Measurements from ENCODE around the gene HELB.

The HELB gene

DNA sequence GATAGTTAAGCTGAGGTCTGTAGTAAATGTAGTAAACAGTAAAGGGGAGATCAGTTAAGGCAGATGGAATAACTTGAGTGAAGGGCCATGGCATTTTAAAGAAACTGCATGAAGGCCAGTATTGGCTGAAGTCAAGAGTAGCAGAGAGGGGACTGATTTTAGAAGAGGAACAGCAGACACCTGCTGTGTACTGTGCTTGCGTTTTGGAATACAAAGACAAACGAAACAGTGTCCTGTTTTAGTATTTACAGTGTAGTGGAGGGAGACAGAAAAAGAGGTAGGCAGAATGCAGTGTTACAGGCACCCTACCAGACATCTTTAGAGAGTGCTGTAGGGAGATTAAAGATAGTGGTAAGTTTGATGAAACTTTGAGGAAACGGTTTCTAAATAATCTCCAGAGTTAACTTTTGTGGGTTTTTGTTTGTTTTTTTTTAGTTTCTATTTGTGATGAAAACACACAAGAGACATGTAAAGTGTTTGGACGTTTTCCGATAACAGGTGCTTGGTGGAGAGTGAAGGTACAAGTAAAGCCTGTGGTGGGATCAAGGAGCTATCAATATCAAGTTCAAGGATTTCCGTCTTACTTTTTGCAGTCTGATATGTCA is 2.1 kb downstream of the HELB start:
- no peak for DNase-seq

DNA sequence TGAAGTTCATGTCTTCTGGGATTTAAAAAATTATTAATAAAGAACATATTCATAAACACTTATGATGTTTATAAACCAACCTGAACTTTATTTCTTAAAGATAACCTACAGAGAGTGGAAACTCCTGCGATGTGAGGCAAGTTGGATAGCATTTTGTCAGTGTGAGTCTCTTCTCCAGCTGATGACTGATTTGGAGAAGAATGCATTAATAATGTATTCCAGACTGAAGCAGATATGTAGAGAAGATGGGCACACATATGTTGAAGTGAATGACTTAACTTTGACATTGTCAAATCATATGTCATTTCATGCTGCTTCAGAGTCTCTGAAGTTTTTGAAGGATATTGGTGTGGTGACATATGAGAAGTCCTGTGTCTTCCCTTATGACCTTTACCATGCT is 7.3 kb downstream of the HELB start:
- no peak for DNase-seq

DNA sequence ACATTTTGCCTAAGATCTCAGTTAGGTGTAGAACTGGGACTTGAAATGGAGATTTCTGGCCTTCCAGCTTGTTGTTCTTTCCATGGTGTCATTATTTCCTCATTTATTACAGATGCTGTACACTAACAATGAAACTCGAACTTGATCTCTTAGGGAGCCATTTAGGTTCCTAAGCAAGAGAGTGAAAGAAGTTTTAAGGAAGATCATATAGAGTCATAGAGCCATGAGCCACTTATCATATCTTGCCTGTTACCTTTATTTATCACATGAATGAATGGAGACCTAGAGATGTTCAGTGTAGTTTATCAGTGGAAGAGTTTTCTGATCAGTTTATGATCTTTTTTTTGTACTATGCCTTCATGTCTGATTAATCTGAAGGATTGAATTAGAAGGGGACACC is 9.9 kb downstream of the HELB start:
- DNase-seq: no peak

DNA sequence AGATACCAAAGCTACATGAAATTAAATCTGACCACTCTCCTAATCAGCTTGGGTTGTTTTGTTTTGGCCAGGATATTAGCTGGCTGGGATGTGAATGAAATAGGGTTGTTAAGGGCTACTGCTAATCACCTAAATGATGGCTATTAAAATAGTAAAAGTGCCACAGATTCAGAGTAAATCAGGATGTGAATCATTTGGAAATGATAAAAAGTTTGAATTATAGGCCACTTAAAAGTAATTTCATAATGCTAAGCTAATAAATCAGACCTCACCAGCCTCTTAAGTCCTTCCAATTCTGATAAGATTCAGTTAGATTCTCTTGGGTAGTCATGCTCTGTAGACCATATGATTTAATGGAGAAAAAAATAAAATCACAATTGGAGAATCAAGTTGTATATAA is 12.0 kb downstream of the HELB start:
- DNase-seq: no peak

DNA sequence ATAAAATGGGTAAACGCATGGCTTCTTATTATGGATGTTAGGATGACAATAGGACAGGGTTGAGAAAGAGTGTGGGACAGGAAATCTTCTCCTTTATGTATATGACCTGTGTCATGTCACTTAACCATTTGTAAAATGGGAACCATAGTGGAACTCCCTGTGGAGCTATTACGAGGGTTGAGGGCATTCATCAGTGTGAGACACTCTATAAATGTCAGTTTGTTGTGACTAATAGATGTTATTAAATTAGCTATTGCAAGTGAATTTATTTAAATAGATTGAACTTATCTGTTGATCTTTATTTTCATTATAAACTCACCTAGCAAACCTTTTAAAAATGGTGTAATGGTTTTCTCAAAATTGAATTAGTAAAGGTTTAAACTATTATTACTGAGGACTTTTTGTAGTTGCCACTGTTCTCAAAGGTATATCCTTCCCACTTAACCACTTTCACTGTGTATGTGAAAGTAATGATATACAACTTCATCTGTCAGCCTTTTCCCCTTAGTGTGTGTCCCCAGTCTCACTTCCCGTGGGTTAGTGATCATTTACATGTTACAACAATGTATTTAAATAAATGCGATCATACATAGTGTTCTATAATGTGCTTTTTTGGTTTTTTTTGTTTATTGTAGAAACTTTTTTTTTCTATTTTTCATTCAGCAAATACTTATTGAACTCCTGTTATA is 17.1 kb downstream of the HELB start:
- no peak for DNase-seq

DNA sequence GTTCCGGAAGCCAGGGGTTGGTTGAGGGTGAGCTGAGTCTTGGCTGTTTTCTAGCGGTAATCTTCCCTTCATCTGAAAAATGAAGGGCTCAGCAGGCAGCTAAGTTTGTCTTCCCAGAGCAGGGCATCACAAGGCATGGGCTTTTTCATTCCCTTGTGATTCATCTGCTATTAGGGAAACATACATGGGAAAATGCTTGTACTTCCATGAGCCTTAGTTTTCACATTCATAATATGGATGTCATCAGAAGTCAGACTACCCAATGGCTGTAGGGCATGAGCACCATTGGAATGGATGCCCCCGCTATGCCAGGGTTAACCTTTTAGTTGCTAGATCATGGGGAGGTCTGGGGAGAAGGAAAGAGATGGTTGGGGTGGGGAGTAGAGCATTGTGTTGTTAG is 18.7 kb downstream of the HELB start:
- DNase-seq: no peak

DNA sequence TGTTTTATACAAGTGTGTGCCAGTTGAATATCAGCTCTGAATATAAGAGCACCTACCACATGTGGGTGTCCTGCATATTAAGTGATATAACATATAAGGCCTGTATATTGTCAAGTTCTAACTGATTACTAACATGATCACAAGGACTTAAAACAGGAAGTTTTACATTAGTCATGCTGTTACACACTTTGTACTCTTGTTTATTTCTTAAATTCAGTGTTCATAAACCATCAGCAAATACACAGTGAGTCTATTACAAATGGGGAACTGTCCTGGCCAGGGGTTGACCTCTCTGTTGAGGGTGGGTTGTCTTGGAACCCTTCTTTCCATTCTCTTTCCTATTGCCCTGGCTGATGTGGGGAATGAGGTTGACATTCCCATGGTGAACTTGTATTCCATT is 19.1 kb downstream of the HELB start:
- DNase-seq: no peak

DNA sequence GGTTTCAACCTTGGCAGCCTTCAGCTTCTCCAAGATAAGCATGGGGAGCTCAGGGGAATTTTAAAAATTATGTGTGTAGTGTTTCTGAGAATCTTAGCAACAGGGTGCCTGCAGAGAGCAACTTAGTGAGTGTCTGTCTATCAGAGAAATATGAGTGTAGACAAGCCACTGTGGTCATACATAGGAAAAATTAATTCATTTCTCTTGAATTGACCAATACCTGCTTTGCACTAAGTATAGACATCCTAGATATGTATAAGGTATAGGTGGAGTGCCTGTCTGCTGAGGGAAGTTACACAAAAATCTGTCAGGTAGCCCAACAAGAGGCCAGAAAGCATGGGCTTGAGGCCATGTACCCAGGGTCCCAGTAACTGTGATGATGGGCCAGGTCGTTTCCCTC is 20.7 kb downstream of the HELB start:
- DNase-seq: no peak

DNA sequence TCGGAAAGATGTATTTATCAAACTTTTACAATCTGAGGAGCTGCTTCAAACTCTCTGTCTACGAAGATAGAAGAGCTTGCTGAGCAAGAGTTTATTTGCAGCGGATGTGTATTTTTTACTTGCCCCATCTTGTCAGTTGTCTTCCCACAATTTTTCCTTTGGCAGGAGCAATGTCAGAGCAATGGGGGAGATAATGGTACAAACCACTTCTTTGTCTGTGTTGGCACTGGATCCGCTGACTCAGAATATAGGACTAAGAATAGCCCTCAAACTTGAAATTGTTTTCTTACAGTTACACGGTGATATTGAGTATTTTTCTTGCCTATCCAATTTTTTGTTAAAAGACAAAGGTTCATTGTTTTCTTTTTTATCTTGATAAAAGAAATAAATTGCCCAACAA is 27.6 kb downstream of the HELB start:
- no peak for DNase-seq

DNA sequence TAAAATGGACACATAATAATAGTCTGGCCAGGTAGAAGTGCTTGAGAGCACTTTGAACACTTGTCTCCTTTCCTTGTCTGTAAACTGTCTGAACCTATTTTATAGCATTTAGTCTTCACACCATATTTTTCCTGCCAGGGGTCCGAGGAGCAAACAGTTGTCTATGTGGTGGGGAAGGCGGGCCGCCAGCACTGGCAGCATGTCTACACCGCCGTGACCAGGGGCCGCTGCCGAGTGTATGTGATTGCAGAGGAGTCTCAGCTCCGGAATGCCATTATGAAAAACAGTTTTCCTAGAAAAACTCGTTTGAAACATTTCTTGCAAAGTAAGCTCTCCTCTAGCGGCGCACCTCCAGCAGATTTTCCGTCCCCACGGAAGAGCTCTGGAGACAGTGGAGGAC is 28.7 kb downstream of the HELB start:
- no peak for DNase-seq

DNA sequence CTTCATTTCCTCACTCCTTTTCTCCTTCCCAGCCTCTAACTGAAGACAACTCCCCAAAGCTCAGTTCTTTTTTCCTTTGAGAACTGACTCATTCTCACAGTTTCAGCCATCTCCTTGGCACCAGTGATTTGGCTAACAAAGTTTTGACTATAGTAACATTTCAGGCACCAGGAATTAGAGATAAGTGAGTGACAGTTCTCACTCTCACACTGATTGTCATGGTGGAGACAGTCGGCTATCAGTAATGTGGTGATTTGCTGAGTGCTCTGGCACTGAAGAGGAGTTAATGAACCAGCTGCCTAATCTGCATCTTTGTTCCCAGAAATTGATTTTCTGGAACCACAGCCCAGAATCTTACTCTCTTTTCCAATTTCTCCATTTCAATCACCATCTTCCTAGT is 29.5 kb downstream of the HELB start:
- DNase-seq: no peak

DNA sequence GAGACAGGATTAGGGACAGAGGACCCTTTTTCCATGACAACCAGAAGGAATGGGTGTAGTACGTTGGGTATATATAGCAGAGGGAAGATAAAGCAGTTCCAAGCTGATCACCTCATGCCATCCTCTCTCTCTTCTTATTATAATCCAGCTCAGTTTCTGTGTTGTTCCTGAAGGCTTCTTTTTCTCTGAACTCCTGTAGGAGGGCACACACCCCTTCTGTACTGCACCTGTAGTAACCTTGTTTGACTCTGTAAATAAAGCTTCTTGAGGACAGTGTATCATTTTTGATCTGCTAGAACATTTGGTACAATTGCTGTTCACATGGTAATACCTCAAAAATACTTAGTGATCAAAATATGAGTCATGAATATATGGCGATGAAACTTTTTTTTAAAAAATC is 33.5 kb downstream of the HELB start:
- DNase-seq: no peak

DNA sequence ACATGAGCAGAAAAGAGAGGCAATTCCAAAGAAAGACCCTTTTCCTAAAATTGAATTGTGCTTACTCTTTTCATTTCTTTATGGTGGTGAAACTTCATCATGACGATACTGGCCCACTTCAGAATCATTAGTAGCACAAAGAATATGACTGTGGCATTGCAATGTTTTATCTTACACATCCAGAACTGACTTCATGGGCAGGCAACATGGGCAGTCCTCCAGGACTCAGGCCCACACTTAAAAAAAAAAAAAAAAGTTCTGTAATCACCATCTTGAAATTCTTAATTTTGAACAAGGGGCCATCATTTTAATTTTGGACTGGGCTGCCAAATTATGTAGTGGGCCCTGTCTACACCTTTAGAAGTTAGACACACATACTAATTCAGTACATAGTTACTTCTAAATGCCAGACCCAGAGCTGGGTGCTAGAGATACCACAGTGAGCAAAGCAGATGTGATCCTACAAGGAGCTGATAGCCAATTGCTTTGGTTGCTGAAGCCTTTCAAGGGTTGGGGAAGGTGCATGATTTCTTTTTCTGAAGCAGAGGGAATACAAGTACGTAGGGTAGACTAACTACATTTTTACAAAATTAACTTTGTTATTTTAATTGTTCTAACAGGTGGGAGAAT is 35.2 kb downstream of the HELB start:
- no peak for DNase-seq

DNA sequence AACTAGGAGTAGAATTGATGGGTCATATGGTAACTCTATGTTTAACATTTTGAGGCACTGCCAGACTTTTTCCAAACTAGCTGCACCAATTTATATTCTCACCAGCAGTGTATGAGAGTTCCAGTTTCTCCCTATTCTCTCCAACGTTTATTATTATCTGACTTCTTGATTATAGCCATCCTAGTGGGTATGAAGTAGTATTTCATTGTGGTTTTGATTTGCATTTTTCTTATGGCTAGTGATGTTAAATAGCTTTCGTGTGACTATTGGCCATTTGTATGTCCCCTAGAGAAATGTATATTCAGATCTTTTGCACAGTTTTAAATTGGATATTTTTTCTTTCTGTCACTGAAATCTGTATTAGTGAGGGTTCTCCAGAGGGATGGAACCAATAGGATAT is 37.8 kb downstream of the HELB start:
- no peak for DNase-seq

DNA sequence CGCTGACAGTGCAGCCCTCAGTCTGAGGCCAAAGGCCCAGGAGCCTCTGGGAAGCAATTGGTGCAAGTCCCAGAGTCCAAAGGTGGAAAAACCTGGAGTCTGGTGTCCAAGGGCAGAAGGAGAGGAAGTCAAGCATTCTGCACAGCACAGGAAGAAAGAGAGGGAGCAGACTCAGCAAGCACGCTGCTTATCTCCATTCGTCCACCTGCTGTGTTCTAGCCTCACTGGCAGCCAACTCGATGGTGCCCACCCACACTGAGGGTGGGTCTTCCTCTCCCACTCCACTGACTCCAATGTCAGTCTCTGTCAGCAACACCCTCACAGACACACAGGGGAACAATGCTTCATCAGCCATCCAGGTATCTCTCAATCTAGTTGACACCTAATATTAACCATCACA is 38.8 kb downstream of the HELB start:
- DNase-seq: no peak

DNA sequence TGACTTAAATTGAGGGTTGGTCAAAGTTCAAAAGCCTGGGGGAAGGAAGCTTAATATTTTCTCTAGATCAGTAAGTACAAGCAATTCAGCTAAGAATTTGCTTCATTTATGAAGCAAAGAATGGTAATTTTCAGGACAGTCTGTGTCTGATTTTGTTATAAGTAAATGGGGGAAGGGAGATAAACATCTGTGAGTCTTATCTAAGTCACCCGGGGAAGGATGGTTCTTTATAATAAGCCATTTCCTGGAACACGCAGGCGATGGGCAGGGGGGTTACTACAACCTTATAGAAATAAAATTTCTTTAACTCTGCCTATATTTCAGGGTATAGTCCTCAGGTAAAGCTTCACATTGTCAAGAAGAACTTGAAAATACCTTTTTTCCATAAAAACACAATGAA is 42.9 kb downstream of the HELB start:
- DNase-seq: no peak

DNA sequence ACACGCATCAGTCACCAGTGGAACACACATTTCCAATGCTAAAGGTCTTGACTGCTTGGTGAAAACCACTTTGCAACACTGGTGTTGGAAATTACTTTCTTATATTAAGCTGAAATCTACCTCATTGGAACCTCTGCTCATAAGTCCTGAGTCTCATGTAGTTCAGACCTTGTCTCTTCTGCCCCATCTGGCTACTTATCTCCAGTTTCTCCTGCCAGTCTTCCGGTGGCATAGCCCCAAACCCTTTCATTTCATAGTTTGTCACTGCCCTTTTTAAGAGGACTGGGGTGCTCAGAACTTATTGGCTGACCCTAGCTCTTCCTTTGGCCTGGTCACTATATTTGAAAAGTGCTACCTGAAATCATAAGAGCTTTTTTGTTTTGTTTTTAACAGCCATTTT is 43.7 kb downstream of the HELB start:
- no peak for DNase-seq

DNA sequence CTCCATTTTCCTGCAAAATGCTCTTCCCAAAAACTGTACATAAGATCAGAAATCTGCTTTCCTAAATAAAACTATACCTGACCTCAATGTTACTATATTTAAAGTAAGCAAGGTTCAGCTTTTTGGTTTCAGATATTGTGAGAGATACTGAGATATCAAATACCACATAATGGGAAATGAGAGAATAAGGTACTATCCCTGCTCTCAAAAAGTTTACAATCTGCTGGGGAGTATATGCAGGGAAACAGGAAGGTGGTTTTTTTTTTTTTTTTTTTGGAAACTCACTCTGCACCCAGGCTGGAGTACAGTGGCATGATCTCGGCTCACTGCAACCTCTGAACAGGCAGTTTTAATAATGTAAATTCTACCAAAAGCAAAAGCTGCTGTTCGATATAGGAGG is 49.0 kb downstream of the HELB start:
- DNase-seq: no peak

DNA sequence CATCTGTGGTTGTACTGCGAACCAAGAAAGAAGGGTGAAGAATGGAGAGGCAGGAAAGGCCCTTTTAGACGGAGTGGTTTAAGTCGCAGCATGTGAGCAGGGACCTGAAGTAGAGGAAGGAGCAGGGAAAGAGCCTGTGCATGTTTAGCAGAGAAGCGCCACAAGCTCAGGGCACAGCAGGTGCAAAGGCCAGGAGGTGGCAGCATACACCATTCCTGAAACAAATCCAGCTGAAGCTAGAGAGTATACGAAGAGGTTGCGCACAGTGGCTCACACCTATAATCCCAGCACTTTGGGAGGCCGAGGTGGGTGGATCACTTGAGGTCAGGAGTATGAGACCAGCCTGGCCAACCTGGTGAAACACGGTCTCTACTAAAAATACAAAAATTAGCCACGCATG is 49.9 kb downstream of the HELB start:
- no peak for DNase-seq

DNA sequence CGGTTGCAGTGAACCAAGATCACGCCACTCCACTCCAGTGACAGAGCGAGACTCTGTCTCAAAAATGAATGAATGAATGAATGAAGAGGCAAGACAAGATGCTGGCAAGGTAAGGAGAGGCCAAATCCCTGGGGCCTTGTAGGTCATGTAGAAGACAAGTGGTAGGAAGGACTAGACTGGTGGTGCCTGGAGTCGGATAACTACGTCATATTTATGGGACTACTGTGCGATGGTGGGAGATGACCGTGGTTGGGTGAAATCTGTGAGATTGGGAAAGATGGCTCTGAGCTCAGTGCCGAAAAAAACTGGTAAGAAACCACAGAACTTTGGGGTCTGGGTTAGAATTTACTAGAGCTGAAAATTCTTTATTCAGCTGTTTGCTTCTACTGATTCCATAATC is 50.6 kb downstream of the HELB start:
- DNase-seq: no peak

DNA sequence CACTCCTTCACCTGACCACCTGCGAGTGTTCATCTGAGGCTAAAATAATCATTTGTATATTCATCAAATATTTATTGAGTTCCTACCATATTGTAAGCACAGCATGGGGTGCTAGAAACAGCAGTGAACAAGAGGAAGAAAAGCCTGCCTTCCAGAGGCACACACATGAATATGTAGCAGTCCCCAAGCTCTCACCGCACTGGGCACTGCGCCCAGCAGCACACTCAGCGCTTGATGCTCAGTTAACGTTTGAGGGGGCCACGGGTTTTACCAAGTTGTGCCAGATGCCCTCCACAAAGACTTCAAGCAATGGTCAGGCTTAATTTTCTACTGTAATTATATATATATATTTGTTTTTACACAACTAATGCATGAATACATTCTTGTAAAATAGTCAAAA is 52.0 kb downstream of the HELB start:
- DNase-seq: no peak

DNA sequence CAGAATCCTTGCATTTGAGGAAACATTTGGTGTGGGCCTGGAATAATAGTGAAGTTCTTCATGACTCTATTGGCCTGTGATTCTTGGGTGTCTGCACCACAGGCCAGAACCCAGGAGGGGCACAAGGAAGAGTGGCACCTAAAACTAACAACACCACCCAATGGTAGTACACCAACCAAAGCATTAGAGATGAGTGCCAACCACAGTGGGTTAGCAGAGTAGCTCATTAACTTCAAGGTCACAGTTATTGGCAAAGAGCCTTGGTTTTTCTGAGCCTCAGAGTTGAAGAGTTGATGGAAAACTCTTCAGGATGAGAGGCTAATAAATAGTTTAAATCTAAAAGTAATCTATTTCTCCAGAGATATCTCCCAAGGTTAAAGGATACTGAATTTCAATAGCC is 57.0 kb downstream of the HELB start:
- DNase-seq: no peak

DNA sequence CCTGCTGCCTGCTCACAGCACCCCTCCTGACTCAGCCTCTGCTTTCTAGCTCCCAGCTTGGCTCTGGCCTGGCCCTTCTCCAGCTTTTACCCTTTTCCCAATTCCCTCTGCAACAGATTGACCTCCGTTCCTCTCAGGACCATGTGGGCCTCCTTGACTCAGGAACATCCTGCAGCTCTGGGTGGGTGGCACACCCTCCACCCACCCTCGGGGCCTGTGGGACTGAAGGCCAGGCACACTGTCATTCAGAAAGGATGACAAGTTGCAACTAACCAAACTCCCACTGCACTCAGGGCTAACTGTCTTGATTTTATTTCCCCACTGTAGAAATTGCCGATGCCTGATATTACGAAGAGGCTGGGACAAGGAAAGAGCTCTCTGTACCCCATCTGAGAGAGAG is 59.4 kb downstream of the HELB start:
- no peak for DNase-seq

DNA sequence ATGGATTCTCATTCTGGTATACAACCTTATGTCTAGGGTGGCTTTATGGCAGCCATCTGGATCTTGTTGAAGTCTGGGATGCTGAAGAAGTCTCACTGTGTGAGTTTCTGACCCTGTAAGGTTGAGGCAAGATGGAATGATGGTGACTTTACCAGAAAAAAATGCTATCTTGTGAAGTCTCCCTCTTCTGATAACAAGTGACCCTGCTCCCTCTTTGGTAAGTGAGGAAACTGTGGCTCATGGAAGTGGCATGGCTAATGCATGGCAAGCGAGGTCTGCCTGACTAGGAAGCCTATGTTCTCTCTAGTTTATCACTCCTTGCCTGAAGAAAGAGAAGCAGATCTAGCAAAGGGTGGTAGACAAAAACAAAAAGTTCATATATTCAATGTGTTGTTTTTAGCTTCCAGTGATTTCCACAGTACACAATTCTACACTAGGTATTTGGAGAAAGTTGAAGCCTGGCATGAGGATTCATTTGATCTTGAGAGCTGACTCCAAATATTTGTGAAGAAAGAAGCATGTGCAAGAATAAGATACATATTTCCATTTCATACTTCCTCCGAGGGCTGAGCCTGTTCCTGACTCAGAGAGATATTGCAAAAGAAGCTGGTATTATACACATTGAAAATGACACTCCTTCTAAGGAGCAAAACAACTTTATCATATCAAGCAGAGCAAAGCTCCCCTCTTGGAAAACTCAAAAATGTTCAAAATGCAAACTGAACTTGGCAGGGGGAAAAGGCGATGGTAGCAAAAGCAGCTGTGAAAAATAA is 63.6 kb downstream of the HELB start:
- no peak for DNase-seq
